HG02943 (cell line): ENCODE data around the gene ABHD10.
A peak's percentile ranks its signal among the peaks of the same experiment; 100 is the strongest.

Source experiments
- ATAC-seq: cut with Tn5 transposase; IDR thresholded peaks from one replicate; pipeline ENCODE4 v1.9.1; 2021; ENCODE audit warnings: mild to moderate bottlenecking, low read depth, moderate library complexity; ENCODE audit not compliant: unreplicated experiment

The ABHD10 gene

DNA sequence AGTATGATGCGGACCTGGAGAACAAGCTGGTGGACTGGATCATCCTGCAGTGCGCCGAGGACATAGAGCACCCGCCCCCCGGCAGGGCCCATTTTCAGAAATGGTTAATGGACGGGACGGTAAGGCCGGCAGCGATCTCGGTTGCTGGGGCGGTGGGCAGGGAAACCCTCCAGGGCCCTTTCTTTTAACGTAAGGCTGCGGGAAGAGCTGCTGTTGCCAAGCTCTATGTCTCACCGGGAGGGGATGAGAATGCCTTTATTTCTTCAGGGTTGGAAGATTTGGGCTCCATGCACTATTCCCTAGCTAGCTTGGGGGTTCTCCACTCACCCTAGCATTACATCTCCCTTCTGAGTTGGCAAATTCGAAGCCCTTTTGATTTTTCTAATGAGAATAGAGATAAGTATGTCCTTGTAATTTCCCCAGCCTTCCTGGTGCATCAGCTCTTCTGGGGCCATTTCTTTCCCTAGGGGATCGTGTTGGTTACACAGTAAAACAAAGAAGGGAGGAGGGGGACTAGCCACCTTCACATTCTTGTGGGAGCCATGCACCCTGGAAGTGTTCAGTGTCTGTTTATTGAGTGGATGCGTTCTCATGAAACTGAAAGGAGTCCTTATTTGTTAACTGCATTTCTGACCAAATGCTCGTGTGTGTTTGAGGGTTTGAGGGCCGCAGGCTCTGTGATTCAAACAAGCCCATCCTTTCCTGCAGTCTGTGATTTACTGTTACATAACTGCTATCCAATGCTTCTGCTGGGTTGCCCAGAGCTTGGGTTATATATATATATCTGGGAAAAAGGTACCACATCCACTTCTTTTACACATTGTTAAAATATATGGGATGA is 20.9 kb downstream of the ABHD10 start:
- ATAC-seq, result no peak

DNA sequence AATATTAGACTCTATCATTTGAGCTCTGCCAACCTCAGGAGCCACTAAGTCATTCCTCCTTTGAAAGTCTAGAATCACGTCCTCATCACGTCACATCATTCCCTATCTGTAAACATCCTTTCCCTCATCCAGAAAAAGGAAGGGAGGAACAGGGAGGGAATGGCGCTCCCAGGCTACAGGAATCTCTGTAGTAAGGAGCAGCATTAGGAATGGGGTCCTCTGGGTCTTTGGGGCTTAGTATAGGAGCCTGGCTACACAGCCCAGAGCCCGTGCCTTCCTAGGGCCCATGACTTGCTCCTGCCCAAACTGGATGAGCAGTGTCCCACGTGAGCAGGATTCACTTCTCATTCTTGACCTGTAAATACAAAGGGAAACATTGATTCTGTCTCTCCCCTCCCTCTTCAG is 21.5 kb downstream of the ABHD10 start:
- ATAC-seq, result no peak

DNA sequence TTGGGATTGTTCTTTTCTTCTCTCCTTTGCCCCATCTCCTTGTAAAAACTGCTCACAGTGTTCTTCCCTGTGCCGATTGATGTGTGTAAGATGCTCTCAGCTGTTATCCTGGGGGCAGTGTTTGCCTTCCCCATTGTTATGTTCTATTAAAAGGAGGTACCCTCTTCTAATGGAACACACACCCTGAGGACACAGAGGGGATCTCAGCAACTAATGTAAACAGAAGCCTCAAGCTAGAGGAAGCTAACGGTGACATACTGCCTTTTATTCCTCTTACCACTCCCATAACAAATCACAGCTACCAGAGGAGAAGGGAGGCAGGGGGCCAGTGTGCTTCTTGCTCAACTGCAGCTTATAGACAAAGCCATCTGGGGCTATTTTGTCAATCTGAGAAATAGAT is 22.1 kb downstream of the ABHD10 start:
- ATAC-seq, result no peak

DNA sequence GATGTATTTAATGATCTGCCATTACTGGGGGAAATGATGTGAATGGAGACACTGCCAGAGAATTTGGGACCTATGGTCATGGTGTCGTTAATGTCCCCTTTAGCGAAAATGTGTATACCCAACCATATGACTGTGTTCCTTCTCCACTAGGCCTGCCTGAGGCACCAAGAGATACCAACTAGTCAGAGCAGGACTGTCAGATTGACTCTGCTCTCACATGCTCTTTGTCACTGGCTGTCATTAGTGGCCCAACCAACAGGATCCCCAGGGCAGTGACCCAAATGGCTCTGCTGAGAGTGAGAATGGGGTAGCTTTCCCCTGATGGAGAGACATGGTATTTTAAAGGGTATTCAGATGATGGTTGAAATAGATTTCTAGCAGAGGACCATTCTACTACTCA is 22.7 kb downstream of the ABHD10 start:
- ATAC-seq, result no peak

DNA sequence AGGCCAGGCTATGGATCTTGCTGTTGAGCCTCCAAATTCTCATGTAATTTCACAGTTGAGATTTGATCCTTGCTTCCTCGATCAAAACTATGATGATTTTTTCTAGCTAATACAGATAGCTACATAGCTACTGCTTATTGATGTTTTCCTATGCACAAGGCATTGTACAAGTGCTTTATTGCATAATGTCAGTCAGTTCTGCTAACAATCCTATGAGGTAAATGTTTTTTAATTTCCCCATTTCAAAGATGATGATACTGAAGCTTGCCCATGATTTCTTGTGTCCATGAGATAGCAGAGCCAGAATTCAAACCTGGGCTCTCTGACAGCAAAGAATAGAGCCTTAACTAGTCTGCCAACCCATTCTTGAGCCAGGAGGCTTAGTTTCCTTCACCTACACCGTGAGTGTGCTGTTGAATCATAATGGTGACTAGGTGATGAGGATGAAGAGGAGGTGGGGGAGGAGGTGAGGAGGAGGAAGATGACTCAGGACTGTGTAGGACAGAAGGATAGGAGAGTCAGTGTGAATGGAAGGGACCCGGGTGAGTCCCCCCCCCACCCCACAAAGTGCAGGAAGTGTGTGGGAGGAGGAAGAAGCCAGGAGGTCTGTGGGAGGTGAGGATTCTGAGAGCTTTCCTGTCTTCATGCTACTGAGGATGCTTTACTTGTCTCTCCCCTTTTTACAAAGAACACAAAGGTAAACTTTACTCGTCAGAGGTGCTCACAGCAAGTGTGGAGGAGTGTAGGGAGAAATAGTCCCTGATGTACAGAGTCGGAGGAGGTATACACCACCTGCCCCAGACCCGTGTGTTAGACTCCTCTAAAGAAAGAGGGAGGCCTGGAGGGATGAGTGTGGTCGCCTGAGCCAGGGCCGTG is 23.5 kb downstream of the ABHD10 start:
- ATAC-seq, result no peak

DNA sequence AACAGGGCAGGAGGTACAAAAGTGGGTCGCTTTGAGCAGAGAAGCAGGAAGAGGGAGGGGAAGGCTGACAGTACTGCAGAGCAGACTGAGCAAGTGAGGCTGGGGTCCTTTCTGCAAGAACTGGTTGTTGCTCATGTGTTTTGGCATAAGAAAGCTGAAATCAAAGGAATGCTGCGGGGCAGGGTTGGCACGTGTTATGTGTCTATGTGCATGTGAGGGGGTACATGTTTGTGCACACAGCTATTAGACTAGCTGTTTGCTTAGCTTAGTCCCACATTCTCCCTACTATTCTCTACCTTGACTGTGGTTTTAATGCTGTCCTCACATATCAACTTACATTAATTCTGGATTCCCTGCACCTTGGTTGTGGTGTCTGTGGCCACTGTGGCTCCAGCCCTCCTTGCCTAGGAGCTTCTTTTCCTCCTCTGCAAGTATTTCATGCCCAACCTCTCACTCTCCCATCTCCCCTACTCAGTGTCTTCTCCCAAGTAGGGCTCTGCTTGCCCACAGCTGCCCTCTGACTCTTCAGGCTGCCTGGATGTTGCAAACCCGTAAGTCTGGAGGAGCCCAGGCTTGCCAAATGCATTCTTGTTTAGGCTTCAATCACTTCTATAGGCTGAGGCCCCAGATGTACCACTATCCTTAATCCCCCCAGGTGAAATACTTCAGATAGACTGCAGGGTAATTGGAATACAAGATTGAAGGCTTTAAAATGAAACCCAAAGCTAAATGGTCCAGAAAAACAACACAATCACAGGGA is 24.7 kb downstream of the ABHD10 start:
- ATAC-seq, result no peak

DNA sequence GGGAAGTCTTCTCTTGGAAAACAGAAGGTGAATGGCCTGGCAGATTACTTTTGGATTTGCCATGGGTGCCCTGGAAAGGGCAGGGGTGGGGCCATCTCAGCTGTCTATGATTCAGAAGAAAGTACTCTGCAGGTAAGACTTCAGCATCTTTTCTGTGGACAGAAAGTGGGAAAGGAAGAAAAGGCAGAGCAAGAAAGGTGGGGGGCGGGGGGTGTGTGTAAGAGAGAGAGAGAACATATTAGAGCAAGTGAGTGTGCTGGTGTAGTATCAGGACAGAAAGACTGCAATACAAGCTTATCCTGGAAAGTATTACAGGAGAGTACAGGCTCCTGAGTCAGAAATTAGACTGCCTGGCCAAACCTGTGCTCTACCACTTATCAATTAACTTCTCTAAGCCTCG is 25.4 kb downstream of the ABHD10 start:
- ATAC-seq, result no peak

DNA sequence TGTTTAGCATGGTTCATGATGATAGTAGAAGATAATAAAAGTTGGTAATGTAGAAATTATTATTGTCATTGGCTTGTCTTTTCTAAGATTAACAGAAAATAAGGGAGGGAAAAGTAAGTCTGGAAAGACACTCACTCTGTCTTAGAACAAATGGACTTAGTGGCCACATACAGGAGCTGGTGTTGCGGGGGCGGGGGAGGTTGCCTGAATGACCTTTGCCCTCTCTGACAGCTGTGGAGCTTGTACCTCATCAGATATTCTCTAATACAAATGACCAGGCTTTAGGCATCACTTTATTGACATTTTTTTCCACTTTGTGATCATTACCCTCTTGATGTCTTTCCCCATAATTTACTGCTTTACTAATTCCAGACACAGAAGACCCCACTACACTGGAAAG is 25.8 kb downstream of the ABHD10 start:
- ATAC-seq, result no peak

DNA sequence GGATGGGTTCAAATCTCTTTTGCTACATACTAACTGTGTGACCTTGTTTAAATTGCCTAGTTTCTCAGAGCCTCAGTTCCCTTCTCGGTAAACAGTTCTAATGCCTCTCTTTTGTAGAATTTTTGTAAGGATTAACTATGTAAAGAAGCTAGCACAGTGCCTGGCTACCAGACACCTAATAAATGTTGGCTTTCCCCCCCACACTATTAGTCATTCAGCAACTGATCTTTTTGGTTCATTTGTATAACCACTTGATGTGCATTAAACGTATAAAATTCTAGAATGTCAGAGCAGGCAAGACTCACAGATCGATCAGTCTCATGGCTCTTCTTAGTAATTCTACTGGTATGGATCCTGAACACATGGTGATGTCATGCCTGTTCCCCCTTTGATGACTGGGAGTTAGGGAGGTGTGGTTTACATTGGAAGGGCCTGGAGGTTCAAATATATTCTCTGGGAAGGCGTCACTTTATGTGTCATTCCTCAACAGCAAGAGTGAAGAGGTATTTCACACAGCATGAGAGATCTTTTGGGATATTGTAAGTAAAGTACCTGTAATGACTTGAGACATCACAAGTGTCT is 26.4 kb downstream of the ABHD10 start:
- no peak for ATAC-seq

DNA sequence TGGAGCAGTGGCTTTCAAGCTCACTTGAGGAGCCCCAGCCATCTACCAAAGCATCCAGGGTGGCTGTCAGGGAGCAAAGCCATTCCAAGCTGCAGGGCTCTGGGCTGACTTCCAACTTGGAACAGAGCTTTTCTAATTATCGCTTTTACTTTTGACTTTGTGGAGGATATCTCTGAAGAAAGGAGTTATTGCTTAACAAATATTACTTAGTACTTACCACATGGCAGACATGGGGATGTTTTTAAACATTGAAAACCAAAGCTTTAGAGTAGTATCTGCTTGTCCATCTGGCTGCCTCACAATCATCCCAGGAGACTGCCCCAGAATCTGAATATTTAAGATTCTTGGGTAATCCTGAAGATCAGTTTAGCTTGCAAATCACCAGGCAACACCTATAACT is 28.8 kb downstream of the ABHD10 start:
- no peak for ATAC-seq

DNA sequence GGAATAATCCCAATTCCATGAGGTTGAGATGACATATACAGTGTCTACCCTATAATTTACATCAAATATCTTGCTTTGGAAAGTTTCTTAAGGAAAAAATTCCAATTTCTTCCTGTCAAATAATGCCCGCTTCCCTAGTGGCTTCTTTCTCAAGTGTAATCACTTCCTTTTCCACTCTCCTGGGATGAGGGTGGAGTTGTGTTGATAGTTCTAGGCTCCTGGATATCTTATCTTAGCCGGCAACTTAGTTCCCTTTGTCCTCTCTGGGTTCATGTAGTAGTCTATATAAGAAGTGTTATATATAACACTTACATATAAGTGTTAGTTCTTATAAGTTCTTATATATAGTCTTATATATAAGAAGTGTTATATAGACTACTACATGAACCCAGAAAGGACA is 30.8 kb downstream of the ABHD10 start:
- ATAC-seq, result no peak

DNA sequence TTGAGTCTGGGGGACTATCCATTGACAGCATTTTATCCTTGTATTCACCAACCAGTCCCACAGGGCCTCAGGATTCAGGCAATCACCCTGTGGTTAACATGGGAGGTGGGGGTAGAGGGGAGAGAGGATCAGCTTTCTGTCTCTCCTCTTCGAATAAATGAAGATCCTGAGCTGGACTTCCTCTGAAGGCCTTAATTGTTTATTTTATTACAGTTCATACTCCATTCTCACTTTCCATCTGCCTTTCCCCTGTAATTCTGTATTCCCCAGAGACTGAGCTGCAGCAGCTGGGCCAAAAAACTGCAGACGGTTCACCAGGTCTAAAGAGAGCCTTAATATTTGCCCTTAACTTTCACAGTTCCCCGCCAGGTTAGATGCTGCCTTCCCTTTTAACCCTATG is 31.8 kb downstream of the ABHD10 start:
- ATAC-seq, result no peak

DNA sequence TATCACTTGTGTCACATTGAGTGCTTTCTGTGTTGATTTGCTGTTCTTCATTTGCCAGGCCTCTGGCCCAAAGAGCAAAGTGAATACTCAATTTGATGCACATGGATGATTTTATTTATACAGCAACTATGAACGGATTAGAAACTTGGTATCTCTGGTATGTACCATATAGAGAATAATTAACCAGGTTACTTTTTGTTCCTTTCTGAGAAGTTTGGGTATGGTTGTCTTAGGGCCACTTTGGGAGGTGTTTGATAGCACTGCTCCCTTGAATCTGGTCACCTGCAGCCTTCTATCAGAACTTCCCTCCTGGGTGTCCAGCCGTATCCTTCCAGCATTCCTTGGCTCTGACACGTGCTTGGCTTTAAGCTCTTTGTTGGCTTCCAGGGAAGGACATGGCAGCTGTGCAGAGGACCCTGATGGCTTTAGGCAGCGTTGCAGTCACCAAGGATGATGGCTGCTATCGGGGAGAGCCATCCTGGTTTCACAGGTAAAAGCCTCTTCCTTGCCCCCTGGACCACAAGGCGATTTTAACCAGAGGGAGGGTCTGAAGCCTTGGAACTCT is 32.6 kb downstream of the ABHD10 start:
- ATAC-seq, result no peak

DNA sequence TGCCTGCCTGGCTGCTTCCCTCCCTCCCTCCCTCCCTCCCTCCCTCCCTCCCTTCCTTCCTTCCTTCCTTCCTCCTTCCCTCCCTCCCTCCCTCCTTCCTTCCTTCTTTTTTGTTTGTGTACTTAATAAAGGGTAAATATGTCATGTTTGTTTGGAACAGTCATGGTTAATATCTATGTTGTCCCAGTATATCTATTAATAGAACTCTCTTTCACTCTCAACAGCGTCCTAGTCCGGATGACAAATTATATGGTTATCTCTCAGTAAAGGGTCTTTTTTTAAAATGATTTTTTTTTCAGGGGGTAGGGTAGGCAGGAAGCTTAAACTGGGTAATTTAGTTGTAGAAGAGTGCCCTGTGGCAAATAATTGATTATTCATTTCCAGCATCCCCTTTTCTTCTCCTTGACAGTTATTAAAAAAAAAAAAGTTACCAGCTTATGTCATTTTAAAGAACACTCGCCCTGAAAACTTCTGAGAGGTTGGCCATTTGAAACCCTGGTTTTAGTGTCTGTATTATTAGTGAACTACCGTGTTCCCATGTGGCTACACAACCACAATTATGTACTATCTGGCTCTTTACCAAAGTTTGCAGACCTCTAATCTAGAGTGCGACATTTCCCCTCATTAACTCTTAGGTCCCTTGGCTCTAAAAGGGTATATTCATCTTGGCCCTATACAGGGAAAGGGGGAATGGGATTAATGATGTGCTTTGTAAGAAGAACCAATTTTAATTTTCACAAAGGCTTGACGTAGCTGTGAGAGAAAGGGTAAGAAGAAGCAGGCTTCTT is 33.6 kb downstream of the ABHD10 start:
- ATAC-seq, result no peak

DNA sequence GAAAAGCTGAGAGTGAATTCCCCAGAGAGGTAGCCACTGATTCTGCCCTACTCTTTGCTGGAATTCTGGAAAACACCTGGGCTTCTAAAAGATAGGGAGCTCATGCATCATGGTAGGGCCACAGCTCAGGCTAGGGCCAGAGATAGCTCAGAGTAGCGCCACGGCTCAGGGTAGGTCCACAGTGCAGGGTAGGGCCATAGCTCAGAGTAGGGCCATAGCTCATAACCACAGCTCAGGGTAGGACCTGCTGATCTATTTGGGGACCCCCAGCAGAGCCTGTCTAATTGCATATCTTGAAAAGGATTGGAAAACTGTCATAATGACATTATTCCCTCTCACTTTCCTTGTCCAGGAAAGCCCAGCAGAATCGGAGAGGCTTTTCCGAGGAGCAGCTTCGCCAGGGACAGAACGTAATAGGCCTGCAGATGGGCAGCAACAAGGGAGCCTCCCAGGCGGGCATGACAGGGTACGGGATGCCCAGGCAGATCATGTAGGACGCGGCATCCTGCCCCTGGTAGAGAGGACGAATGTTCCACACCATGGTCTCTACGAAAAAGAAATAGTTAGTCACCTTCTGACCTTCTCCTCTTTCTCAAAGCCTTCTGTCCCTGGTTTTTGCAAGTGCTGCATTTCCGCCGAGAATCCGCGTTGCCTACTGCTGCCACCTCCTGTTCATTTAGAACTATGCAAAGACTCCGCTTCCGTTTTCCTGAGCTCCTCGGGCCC is 34.4 kb downstream of the ABHD10 start:
- ATAC-seq, result peak; percentile 73

DNA sequence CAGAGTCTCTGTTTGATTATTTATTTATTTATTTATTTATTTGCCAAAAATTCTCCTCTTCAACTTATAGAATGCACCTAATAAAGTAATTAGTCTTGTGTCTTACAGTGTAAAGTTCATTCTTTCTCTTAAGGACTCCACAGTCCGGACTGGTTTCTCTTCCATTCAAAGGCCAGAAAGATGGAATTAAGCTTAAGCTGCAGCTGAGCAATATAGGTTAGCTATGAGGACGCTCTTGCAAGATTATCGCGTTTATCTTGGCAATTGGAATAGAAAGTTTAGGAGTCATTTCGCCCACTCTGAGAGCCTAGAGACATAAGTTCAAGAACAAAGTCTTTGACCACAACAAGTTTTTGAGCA is 34.9 kb downstream of the ABHD10 start:
- ATAC-seq, result no peak

DNA sequence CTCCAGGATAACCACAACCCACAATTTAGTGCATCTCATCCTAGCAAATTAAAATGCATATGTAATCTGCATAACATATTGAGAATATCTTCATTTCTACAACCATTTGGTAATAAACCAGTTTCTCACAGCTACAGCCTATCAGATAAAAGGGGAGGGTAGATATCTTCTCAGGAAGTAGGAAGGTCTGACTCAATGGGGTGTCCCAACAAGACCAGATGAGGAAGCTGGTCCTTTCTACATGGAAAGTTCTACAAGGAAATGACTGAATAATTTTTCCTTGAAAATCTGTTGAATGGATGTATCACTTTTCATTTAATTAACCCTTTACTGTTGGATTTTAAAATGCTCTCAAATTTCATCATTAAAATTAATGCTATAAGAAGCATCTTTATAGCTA is 38.3 kb downstream of the ABHD10 start:
- ATAC-seq, result no peak

DNA sequence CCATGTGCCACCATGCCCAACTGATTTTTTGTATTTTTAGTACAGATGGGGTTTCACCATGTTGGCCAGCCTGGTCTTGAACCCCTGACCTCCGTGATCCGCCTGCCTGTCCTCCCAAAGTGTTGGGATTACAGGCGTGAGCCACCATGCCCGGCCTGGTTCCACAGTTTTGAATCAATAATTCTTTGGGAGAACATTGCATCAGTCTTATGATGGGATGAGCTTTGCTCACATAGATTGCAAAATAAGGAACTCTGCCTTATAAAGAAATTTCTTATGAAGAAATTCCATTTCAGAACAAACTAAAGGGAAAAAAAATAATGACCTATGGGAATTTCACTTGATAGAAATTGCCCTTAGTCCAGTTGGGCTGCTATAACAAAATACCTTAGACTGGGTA is 39.9 kb downstream of the ABHD10 start:
- ATAC-seq, result no peak

DNA sequence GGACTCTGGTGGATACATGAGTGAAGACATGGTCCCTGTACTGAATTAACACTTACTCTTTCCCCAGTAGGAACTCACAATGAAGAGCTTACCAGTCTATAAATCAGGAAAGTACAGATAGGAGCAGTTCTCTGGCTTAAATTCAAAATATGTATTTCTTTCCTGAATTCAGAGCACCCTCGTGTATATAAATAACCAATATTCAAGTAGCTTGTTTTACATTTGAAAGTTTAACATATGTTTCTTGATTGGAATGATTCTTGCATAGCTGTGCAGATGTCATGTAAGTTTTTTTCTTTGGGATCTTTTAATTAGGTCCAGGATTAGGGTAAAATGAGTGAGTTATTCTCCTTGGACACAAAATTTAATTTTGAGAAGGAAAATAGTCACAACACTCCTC is 40.9 kb downstream of the ABHD10 start:
- ATAC-seq, result no peak
